Panc1 (cell line): ENCODE data around the gene PRUNE2.
"Not testable (repeated sequence)": the region's sequence is repeated elsewhere in the genome, so short reads cannot be mapped to it uniquely, and the experiment has no call there.

Experiments
- CTCF ChIP-seq: fragments of 450-650 bp; IDR thresholded peaks from 2 replicates; pipeline ENCODE4 v1.5.1; 2017; ENCODE audit warnings: mild to moderate bottlenecking
- POLR2AphosphoS5 ChIP-seq: IDR thresholded peaks from 2 replicates; pipeline ENCODE4 v1.6.1; 2012; ENCODE audit warnings: mild to moderate bottlenecking, low read depth, low read length, moderate library complexity

GRCh38 chr9:76742890-76743289 is 163.0 kb downstream of the PRUNE2 start:
- not testable (repeated sequence) for TF ChIP-seq CTCF, POLR2AphosphoS5
